Type B pancreatic cell (in vitro differentiated cells): ENCODE results near the gene RAI14. TPM values are rescaled to one million over a fixed set of nuclear protein-coding genes. Genes with fewer than 3 reads are reported as not detected.

Experiments
- DNase-seq: peaks from one replicate; pipeline ENCODE4 v3.0.0; 2021; ENCODE audit warnings: mixed read lengths; ENCODE audit not compliant: unreplicated experiment; ENCODE audit errors: extremely low spot score
- H3K27ac Mint-ChIP-seq: 2 replicates; pipeline ENCODE4 v1.8.0; 2021; ENCODE audit warnings: mild to moderate bottlenecking, mixed read lengths
- H3K27me3 Mint-ChIP-seq: 2 replicates; pipeline ENCODE4 v1.8.0; 2021; ENCODE audit warnings: mixed read lengths
- H3K36me3 Mint-ChIP-seq: 2 replicates; pipeline ENCODE4 v1.8.0; 2021; ENCODE audit warnings: mixed read lengths
- H3K4me1 Mint-ChIP-seq: one replicate; pipeline ENCODE4 v1.8.0; 2021; ENCODE audit warnings: mixed read lengths; ENCODE audit not compliant: unreplicated experiment
- H3K4me3 Mint-ChIP-seq: 2 replicates; pipeline ENCODE4 v1.8.0; 2021; ENCODE audit warnings: mild to moderate bottlenecking, mixed read lengths
- H3K9me3 Mint-ChIP-seq: 2 replicates; pipeline ENCODE4 v1.8.0; 2021; ENCODE audit warnings: mixed read lengths
- total RNA-seq: library from RNA; stranded (reverse); gene quantifications from 2 replicates; pipeline ENCODE4 v1.2.1, GENCODE V29; 2021; ENCODE audit warnings: low replicate concordance
- TF ChIP-seq, protein P1 (sequence below): fragments of 200-600 bp; sonication (generic); conservative IDR thresholded peaks from 2 replicates; pipeline ENCODE4 v1.5.0; 2021; ENCODE audit warnings: antibody characterized with exemption, mild to moderate bottlenecking

The RAI14 gene
- total RNA-seq, 1 donor from 2014 or later = 102 TPM

DNA sequence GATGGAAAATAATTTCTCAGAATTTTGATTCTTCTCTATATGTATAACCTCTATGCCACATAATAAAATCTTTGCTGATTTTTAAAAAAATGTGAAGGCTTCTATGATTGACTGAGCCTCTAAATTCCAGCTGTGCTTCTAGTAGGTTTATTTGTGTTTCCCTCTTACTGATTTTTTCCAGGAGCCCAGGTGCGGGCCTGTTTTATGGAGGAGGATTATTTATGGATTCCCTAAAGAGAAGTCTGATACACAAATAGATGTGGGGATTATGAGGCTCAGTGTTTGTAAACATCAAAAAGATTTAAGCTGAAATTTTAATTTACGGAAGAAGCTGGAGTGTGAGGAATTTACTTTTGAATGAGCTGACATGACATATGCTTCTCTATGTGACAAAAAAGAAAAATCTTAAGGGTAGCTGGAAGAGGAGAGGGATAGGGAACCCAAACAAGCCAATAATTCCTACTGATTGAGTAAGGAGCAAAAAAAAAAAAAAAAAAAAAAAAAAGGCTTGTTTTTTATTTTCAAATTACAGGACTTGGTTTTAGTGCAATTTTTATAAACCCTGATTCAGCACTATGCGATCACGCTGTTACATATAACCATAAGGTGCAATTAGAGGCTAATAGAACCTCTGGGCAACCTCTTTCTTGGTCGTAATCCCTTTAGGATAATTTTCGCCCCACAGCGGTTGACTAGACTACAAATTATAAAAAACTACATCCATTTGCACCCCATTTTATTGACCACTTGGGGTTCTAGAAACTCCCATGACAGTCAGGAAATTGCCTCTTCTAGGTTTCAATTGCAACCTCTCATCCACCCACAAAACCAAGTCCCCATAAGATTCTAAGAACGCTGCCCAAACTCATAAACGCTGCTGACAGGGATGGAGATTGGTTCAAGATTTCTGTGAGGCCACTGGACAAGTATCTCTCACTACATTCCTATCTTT is 44.4 kb upstream of the RAI14 start:
- DNase-seq = no peak
- H3K27me3 Mint-ChIP-seq = no peaks in the 10 kb centered on the region
- TF ChIP-seq, protein P1, sequence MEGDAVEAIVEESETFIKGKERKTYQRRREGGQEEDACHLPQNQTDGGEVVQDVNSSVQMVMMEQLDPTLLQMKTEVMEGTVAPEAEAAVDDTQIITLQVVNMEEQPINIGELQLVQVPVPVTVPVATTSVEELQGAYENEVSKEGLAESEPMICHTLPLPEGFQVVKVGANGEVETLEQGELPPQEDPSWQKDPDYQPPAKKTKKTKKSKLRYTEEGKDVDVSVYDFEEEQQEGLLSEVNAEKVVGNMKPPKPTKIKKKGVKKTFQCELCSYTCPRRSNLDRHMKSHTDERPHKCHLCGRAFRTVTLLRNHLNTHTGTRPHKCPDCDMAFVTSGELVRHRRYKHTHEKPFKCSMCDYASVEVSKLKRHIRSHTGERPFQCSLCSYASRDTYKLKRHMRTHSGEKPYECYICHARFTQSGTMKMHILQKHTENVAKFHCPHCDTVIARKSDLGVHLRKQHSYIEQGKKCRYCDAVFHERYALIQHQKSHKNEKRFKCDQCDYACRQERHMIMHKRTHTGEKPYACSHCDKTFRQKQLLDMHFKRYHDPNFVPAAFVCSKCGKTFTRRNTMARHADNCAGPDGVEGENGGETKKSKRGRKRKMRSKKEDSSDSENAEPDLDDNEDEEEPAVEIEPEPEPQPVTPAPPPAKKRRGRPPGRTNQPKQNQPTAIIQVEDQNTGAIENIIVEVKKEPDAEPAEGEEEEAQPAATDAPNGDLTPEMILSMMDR = no peak
- H3K9me3 Mint-ChIP-seq = no peaks in the 10 kb centered on the region
- peaks cover 19% of the 10 kb centered on the region for H3K4me1 Mint-ChIP-seq
- no peak overlapping the region for H3K27ac Mint-ChIP-seq
- no peaks in the 10 kb centered on the region for H3K36me3 Mint-ChIP-seq
- H3K4me3 Mint-ChIP-seq = no peak overlapping the region

DNA sequence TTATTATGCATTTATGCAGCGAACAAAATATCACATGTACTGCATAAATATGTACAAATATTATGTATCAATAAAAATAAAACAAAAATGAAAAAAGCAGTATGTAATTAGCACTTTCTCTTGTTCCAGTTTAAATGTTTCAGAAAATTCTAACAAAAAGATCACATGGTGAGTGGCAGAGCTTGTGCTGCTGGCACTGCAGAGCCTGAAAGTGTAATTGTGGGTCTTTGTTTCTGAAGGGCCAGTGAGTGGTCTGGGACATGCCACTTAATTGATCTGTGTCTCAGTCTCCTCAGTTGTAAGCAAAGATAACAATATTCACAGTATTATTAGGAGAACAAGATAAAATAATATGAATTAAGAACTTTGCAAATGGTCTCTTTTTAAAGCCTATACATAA is 39.5 kb upstream of the RAI14 start:
- Mint-ChIP-seq H3K36me3 (no peaks in the 10 kb centered on the region), H3K9me3 (no peaks in the 10 kb centered on the region), H3K27me3 (no peaks in the 10 kb centered on the region), H3K27ac (no peak overlapping the region), H3K4me3 (no peak overlapping the region), H3K4me1 (peaks cover 15% of the 10 kb centered on the region)
- TF ChIP-seq, protein P1 = no peak
- DNase-seq = no peak

DNA sequence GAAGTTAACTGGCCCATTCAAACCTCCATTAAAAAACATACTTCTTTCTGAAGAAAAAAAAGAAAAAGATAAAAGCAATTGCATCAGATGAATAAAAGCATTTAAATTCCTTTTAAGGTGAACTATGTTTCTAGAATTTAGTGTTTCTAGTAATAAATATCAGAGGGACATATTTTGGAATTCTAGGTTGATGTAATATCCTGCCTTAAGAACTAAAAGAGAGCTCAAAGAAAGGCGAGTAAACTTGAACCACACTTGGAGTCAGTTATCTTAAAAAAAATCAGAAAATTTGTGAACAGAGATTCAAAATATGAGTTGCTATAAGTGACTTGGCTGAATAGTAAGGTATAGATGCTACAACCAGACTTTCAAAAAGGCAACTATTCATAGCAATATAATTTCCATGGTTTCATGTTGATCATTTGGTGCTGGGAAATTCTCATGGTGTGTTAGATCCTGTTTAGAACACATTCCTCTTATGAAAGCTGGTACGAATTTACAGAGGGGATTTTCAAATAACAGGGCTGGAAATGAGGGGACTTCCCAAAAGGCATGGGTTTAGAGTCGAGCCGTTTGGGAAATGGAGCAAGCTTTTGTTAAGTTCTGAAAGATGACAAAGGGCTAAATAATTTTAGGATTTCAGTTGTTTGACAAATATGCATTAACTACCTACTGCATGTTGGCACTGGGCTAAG is 37.6 kb upstream of the RAI14 start:
- no peaks in the 10 kb centered on the region for H3K36me3 Mint-ChIP-seq
- no peaks in the 10 kb centered on the region for H3K27me3 Mint-ChIP-seq
- TF ChIP-seq, protein P1 = no peak
- H3K27ac Mint-ChIP-seq = no peak overlapping the region
- no peak overlapping the region for H3K4me3 Mint-ChIP-seq
- DNase-seq = no peak
- H3K4me1 Mint-ChIP-seq = peaks cover 26% of the 10 kb centered on the region
- no peaks in the 10 kb centered on the region for H3K9me3 Mint-ChIP-seq

GRCh38 chr5:34620185-34620584 is 35.9 kb upstream of the RAI14 start:
- H3K9me3 Mint-ChIP-seq = no peaks in the 10 kb centered on the region
- peaks cover 27% of the 10 kb centered on the region for H3K4me1 Mint-ChIP-seq
- no peak for DNase-seq
- no peak overlapping the region for H3K27ac Mint-ChIP-seq
- H3K4me3 Mint-ChIP-seq = no peak overlapping the region
- no peaks in the 10 kb centered on the region for H3K27me3 Mint-ChIP-seq
- TF ChIP-seq, protein P1 = no peak
- no peaks in the 10 kb centered on the region for H3K36me3 Mint-ChIP-seq

DNA sequence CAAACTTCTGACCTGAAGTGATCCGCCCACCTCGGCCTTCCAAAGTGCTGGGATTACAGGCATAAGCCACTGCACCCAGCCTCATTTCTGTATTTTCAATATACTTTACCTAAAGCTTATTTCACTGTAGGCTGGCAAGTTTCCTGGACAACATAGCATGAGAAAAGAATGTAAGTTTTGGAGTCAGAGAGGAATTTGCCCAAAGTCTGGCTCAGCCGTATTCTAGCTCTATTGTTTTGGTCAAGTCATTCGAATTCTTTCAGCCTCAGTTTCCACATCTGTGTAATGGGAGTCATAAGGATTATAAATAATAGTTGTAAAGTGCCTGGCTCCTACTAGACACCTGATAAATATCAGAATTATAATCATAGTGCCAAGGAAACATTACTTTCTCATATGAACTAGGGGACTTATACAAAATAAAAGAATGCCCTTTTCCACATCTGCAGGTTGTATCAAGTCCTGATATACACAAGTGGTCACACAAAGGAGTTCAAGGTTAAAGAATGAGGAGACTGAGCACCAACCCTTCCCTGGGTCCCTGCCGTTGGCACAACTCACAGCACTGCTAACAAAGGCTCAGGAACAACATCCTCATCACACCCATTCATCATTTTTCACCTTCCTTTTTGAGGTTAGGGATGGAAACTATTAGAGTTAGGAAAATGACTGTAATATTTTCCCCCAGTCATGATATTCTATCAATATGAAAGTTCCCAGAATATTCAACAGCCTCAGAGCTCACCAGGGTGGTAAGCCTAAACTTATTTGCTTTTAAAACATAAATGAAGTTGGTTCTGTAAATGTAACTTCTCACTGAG is 34.6 kb upstream of the RAI14 start:
- Mint-ChIP-seq H3K9me3 (no peaks in the 10 kb centered on the region), H3K36me3 (no peaks in the 10 kb centered on the region), H3K4me3 (no peak overlapping the region), H3K27ac (no peak overlapping the region), H3K4me1 (peaks cover 32% of the 10 kb centered on the region), H3K27me3 (no peaks in the 10 kb centered on the region)
- DNase-seq = no peak
- TF ChIP-seq, protein P1 = no peak
